ENCODE measurements around the gene GRIA4. TPM values are rescaled to one million over a fixed set of nuclear protein-coding genes. Genes with fewer than 3 reads are reported as not detected.

Gene GRIA4
- total RNA-seq, 1 donor from 2014 or later, result 0.27 TPM

GRCh38 chr11:105867742-105868141 is 257.9 kb downstream of the GRIA4 start:
- no peaks in the 10 kb centered on the region for H3K27me3 Mint-ChIP-seq (ENCODE audit: low read depth, unreplicated experiment)
- no peak overlapping the region for H2AFZ ChIP-seq (ENCODE audit: low read depth, low read length)
- no peaks in the 10 kb centered on the region for H3K4me1 ChIP-seq (ENCODE audit: insufficient read depth, low read length)
- no peaks in the 10 kb centered on the region for H3K9me3 ChIP-seq (ENCODE audit: insufficient read depth, low read depth, low read length)
- no peaks in the 10 kb centered on the region for H3K9me3 Mint-ChIP-seq (ENCODE audit: unreplicated experiment)
- no peaks in the 10 kb centered on the region for H3K27me3 ChIP-seq (ENCODE audit: insufficient read depth, low read length)
- no peak overlapping the region for H3K9ac ChIP-seq (ENCODE audit: low read length)
- H4K20me1 ChIP-seq (ENCODE audit: insufficient read depth, low read length), result no peaks in the 10 kb centered on the region
- no peak overlapping the region for H3K4me3 ChIP-seq (ENCODE audit: insufficient read depth, low read depth, low read length)
- FAIRE-seq (no peak), DNase-seq (ENCODE audit: low read depth) (no peak)
- no peaks in the 10 kb centered on the region for H3K4me1 Mint-ChIP-seq (ENCODE audit: low read depth, unreplicated experiment)
- H3K4me2 ChIP-seq (ENCODE audit: low read length), result no peak overlapping the region
- no peaks in the 10 kb centered on the region for H3K36me3 Mint-ChIP-seq (ENCODE audit: low read depth, unreplicated experiment)
- no peak overlapping the region for H3K4me3 Mint-ChIP-seq (ENCODE audit: unreplicated experiment)
- TF ChIP-seq CTCF (IDR thresholded peaks at IDR 0.05; ENCODE audit: insufficient read depth, low read depth, low read length) (no peak), EZH2 (IDR thresholded peaks at IDR 0.05; ENCODE audit: insufficient read depth, low read length) (no peak)
- H3K79me2 ChIP-seq (ENCODE audit: insufficient read depth, low read length), result no peaks in the 10 kb centered on the region
- no peak overlapping the region for H3K27ac Mint-ChIP-seq (ENCODE audit: unreplicated experiment)
- H3K36me3 ChIP-seq (ENCODE audit: insufficient read depth, low read length), result no peaks in the 10 kb centered on the region
- H3K27ac ChIP-seq (ENCODE audit: low read depth, low read length), result no peak overlapping the region

GRCh38 chr11:105868762-105869285 is 259.0 kb downstream of the GRIA4 start:
- DNase-seq (ENCODE audit: low read depth) (no peak), FAIRE-seq (no peak)
- no peaks in the 10 kb centered on the region for H4K20me1 ChIP-seq (ENCODE audit: insufficient read depth, low read length)
- no peak overlapping the region for H3K27ac ChIP-seq (ENCODE audit: low read depth, low read length)
- TF ChIP-seq CTCF (IDR thresholded peaks at IDR 0.05; ENCODE audit: insufficient read depth, low read depth, low read length) (no peak), EZH2 (IDR thresholded peaks at IDR 0.05; ENCODE audit: insufficient read depth, low read length) (no peak)
- Mint-ChIP-seq H3K9me3 (ENCODE audit: unreplicated experiment) (peaks cover 2% of the 10 kb centered on the region), H3K4me1 (ENCODE audit: low read depth, unreplicated experiment) (no peaks in the 10 kb centered on the region), H3K4me3 (ENCODE audit: unreplicated experiment) (no peak overlapping the region), H3K27me3 (ENCODE audit: low read depth, unreplicated experiment) (no peaks in the 10 kb centered on the region), H3K27ac (ENCODE audit: unreplicated experiment) (no peak overlapping the region), H3K36me3 (ENCODE audit: low read depth, unreplicated experiment) (no peaks in the 10 kb centered on the region)
- H3K36me3 ChIP-seq (ENCODE audit: insufficient read depth, low read length), result no peaks in the 10 kb centered on the region
- no peak overlapping the region for H3K4me2 ChIP-seq (ENCODE audit: low read length)
- no peaks in the 10 kb centered on the region for H3K9me3 ChIP-seq (ENCODE audit: insufficient read depth, low read depth, low read length)
- H3K79me2 ChIP-seq (ENCODE audit: insufficient read depth, low read length), result no peaks in the 10 kb centered on the region
- H3K4me1 ChIP-seq (ENCODE audit: insufficient read depth, low read length), result no peaks in the 10 kb centered on the region
- no peaks in the 10 kb centered on the region for H3K27me3 ChIP-seq (ENCODE audit: insufficient read depth, low read length)
- H3K9ac ChIP-seq (ENCODE audit: low read length), result no peak overlapping the region
- no peak overlapping the region for H3K4me3 ChIP-seq (ENCODE audit: insufficient read depth, low read depth, low read length)
- no peak overlapping the region for H2AFZ ChIP-seq (ENCODE audit: low read depth, low read length)

- Mint-ChIP-seq H3K9me3 (ENCODE audit: unreplicated experiment) (peaks cover 11% of the 10 kb centered on the region), H3K27ac (ENCODE audit: unreplicated experiment) (no peak overlapping the region), H3K4me3 (ENCODE audit: unreplicated experiment) (no peak overlapping the region), H3K36me3 (ENCODE audit: low read depth, unreplicated experiment) (no peaks in the 10 kb centered on the region), H3K4me1 (ENCODE audit: low read depth, unreplicated experiment) (no peaks in the 10 kb centered on the region), H3K27me3 (ENCODE audit: low read depth, unreplicated experiment) (no peaks in the 10 kb centered on the region)
- Histone ChIP-seq H3K27me3 (ENCODE audit: insufficient read depth, low read length) (no peaks in the 10 kb centered on the region), H3K36me3 (ENCODE audit: insufficient read depth, low read length) (no peaks in the 10 kb centered on the region), H3K4me3 (ENCODE audit: insufficient read depth, low read depth, low read length) (no peak overlapping the region), H3K79me2 (ENCODE audit: insufficient read depth, low read length) (no peaks in the 10 kb centered on the region), H3K9me3 (ENCODE audit: insufficient read depth, low read depth, low read length) (no peaks in the 10 kb centered on the region), H3K4me2 (ENCODE audit: low read length) (no peak overlapping the region), H2AFZ (ENCODE audit: low read depth, low read length) (no peak overlapping the region), H3K9ac (ENCODE audit: low read length) (no peak overlapping the region), H4K20me1 (ENCODE audit: insufficient read depth, low read length) (no peaks in the 10 kb centered on the region), H3K27ac (ENCODE audit: low read depth, low read length) (no peak overlapping the region), H3K4me1 (ENCODE audit: insufficient read depth, low read length) (no peaks in the 10 kb centered on the region)
- TF ChIP-seq EZH2 (IDR thresholded peaks at IDR 0.05; ENCODE audit: insufficient read depth, low read length), result no peak
- TF ChIP-seq CTCF (IDR thresholded peaks at IDR 0.05; ENCODE audit: insufficient read depth, low read depth, low read length), result no peak
- FAIRE-seq, result no peak
- no peak for DNase-seq (ENCODE audit: low read depth)
Observed at GRCh38 chr11:105870516-105871113, 260.7 kb downstream of the GRIA4 start.
